GM12878 (cell line): ENCODE results near the gene SLCO3A1. TPM values are rescaled to one million over a fixed set of nuclear protein-coding genes. Genes with fewer than 3 reads are reported as not detected.
A peak's percentile ranks its signal among the peaks of the same experiment; 100 is the strongest.

Experiments
- ATAC-seq: fragments of 200-7000 bp; cut with Tn5 transposase; 3 replicates; pipeline ENCODE4 v1.9.1; 2020; ENCODE audit warnings: mild to moderate bottlenecking, moderate library complexity
- BruUV-seq: library from RNA; stranded (reverse); fragments of 400-500 nt; replicated peaks from 2 replicates; lab custom pipeline; 2021; lab: Mats Ljungman, UMichigan
- CTCF ChIA-PET: fragments of 300-600 bp; sonication (Branson Sonifier 250); formaldehyde crosslinking; extraction: SDS; loops from one replicate; lab custom pipeline; 2021; ENCODE audit warnings: inconsistent platforms; lab: Yijun Ruan, JAX
- POLR2A ChIA-PET: fragments of 350-600 bp; formaldehyde crosslinking; extraction: SDS; loops from one replicate; lab custom pipeline; 2021; ENCODE audit warnings: inconsistent platforms; lab: Charles Lee
- RAD21 ChIA-PET: fragments of 300-600 bp; sonication (Branson Sonifier 250); formaldehyde crosslinking; loops from one replicate; lab custom pipeline; 2023; ENCODE audit warnings: antibody characterized with exemption; ENCODE audit not compliant: unreplicated experiment; lab: Charles Lee
- SMC1A ChIA-PET: fragments of 300-600 bp; sonication (Branson Sonifier 250); formaldehyde crosslinking; loops from one replicate; lab custom pipeline; 2023; ENCODE audit not compliant: unreplicated experiment, uncharacterized antibody; lab: Charles Lee
- DNase-seq: peaks from one replicate; pipeline ENCODE4 v3.0.0-alpha.2; 2011; ENCODE audit warnings: low read depth, low spot score
- FAIRE-seq: peaks from 3 replicates; lab custom pipeline; 2011; peaks lifted over from hg19 to GRCh38; lab: Jason Lieb, UNC
- H2AFZ ChIP-seq: 2 replicates; pipeline ENCODE4 v1.6.0; 2011; ENCODE audit warnings: low read depth, low read length, control low read depth; ENCODE audit not compliant: control insufficient read depth
- H3K27ac ChIP-seq: 2 replicates; pipeline ENCODE4 v1.5.1; 2011; ENCODE audit warnings: control low read depth; ENCODE audit not compliant: control insufficient read depth, insufficient read depth
- H3K27me3 ChIP-seq, 2 experiments: replicated peaks in 1 of 2; 2 replicates each; pipeline versions ENCODE4 v1.6.0 to v1.6.1; 2011; ENCODE audit warnings: low read length in 1 of 2; ENCODE audit not compliant: control insufficient read depth in 2 of 2, insufficient read depth in 2 of 2
- H3K36me3 ChIP-seq, 2 experiments: 2 replicates each; pipeline ENCODE4 v1.5.1; 2011; ENCODE audit warnings: low read length in 1 of 2; ENCODE audit not compliant: control insufficient read depth in 2 of 2, insufficient read depth in 2 of 2
- H3K4me1 ChIP-seq: 2 replicates; pipeline ENCODE4 v1.6.1; 2011; ENCODE audit warnings: mild to moderate bottlenecking, low read length, moderate library complexity, mixed read lengths; ENCODE audit not compliant: control insufficient read depth, insufficient read depth
- H3K4me2 ChIP-seq: 2 replicates; pipeline ENCODE4 v1.6.0; 2011; ENCODE audit warnings: control low read depth; ENCODE audit not compliant: control insufficient read depth, insufficient read depth
- H3K4me3 ChIP-seq: fragments of 200-600 bp; sonication (generic); 2 replicates; pipeline ENCODE4 v1.5.1; 2016
- H3K79me2 ChIP-seq: 2 replicates; pipeline ENCODE4 v1.6.0; 2011; ENCODE audit warnings: low read length; ENCODE audit not compliant: control insufficient read depth, insufficient read depth
- H3K9ac ChIP-seq: 2 replicates; pipeline ENCODE4 v1.8.0; 2011; ENCODE audit warnings: low read length, control low read depth, mixed read lengths; ENCODE audit not compliant: control insufficient read depth, insufficient read depth
- H3K9me3 ChIP-seq: replicated peaks from 3 replicates; pipeline ENCODE4 v1.5.1; 2011; ENCODE audit warnings: mild to moderate bottlenecking, low read length; ENCODE audit not compliant: control insufficient read depth, insufficient read depth
- H4K20me1 ChIP-seq: 2 replicates; pipeline ENCODE4 v1.6.0; 2011; ENCODE audit not compliant: control insufficient read depth, insufficient read depth
- RAD21 ChIP-seq: IDR thresholded peaks from 2 replicates; pipeline ENCODE4 v1.6.1; 2011; ENCODE audit warnings: mild to moderate bottlenecking, low read depth, low read length, moderate library complexity; ENCODE audit not compliant: insufficient read depth
- SMC3 ChIP-seq: IDR thresholded peaks from 2 replicates; pipeline ENCODE4 v1.6.1; 2011; ENCODE audit warnings: low read length, improper control_type of control experiment, borderline replicate concordance
- WGBS: methylation state at CpG from one replicate; pipeline ENCODE4 v1.1.6; 2016; ENCODE audit warnings: low lambda C conversion rate; ENCODE audit not compliant: insufficient replicate concordance, insufficient coverage; ENCODE audit errors: missing lambda C conversion rate; 5-methylcytosine and 5-hydroxymethylcytosine counted together
- in situ Hi-C: fragments of 300-500 bp; cut with MboI; formaldehyde crosslinking; loops from 9 replicates; pipeline ENCODE4 v1.14.3; 2018; ENCODE audit warnings: mixed read lengths
- intact Hi-C: fragments of 100-400 bp; cut with micrococcal nuclease; formaldehyde crosslinking; loops from one replicate; pipeline ENCODE4 v1.14.2; 2022; ENCODE audit not compliant: unreplicated experiment
- polyA plus RNA-seq, 11 experiments: library from polyadenylated mRNA; depleted of rRNA in 4 of 11; unstranded in 6 of 11; stranded (reverse) in 5 of 11; fragments of >200 nt; fragmentation: Nextera tagmentation in 4 of 11; fragmentation: Illumina TruSeq in 1 of 11; extraction: Ambion mirVana in 4 of 11; extraction: Trizol in 1 of 11; gene quantifications; 1 replicate in 1 of 11; 2 replicates in 10 of 11; pipeline versions ENCODE4 v1.2.1 to v1.2.3, GENCODE V29; 2011 to 2016; ENCODE audit warnings: inconsistent platforms in 2 of 11, missing spikeins in 2 of 11, low read depth in 1 of 11
- total RNA-seq, 4 experiments: library from RNA; depleted of rRNA in 3 of 4; stranded (reverse); fragments of >200 nt in 3 of 4; fragmentation: Illumina TruSeq in 1 of 4; extraction: Trizol in 1 of 4; gene quantifications; 2 replicates each; pipeline versions ENCODE4 v1.2.1 to v1.2.3, GENCODE V29; 2013 to 2021
- TF ChIP-seq, protein P1 (sequence below), 3 experiments: IDR thresholded peaks in 2 of 3; conservative IDR thresholded peaks in 1 of 3; 2 replicates each; pipeline ENCODE4 v1.5.1; 2011; ENCODE audit warnings: low read depth in 3 of 3, low read length in 3 of 3, mild to moderate bottlenecking in 3 of 3, control low read depth in 2 of 3, moderate library complexity in 2 of 3, inconsistent platforms in 1 of 3, mixed read lengths in 1 of 3; ENCODE audit not compliant: control insufficient read depth in 2 of 3, insufficient read depth in 1 of 3; ENCODE audit errors: extremely low read depth in 1 of 3
- TF ChIP-seq, protein P2 (sequence below): fragments of 450-650 bp; IDR thresholded peaks from 2 replicates; pipeline ENCODE4 v1.6.1; 2018; ENCODE audit warnings: borderline replicate concordance, mild to moderate bottlenecking; ENCODE audit not compliant: partially characterized antibody

The SLCO3A1 gene
- total and polyA plus RNA-seq, 10 of the 15 experiments (the other 5 are each of a cell fraction or from before 2014, with no cell fraction given) = 0.05 to 5.9 (median 0.31) TPM

GRCh38 chr15:92091155-92091734, 237.7 kb downstream of the SLCO3A1 start:
- Histone ChIP-seq H3K27me3 (no peaks in the 10 kb centered on the region), H3K4me3 (no peak overlapping the region), H3K9ac (no peak overlapping the region), H3K27ac (no peak overlapping the region), H3K36me3 (no peaks in the 10 kb centered on the region), H3K79me2 (no peaks in the 10 kb centered on the region), H2AFZ (no peak overlapping the region), H3K4me1 (peaks cover 4% of the 10 kb centered on the region), H3K9me3 (peaks cover 2% of the 10 kb centered on the region; the same call in 1 of the 3 replicates)
- FAIRE-seq (no peak), DNase-seq (no peak)
- in situ Hi-C loops = no loop called here
- RAD21 ChIA-PET = no interaction called here
- BruUV-seq = no TSS peak
- SMC1A ChIA-PET = interaction anchor here (1.4 kb wide), 3 partner anchors 10 to 624 kb away, joined by 4 to 5 read pairs (median 4); no protein-coding TSS in a partner anchor
- 44% methylated on average over 17 of the region's 17 CpGs for WGBS
- POLR2A ChIA-PET = no interaction called here
- TF ChIP-seq RAD21 (peak; percentile 37), SMC3 (peak; percentile 31; the same call in 1 of the 2 replicates)
- TF ChIP-seq, protein P1, sequence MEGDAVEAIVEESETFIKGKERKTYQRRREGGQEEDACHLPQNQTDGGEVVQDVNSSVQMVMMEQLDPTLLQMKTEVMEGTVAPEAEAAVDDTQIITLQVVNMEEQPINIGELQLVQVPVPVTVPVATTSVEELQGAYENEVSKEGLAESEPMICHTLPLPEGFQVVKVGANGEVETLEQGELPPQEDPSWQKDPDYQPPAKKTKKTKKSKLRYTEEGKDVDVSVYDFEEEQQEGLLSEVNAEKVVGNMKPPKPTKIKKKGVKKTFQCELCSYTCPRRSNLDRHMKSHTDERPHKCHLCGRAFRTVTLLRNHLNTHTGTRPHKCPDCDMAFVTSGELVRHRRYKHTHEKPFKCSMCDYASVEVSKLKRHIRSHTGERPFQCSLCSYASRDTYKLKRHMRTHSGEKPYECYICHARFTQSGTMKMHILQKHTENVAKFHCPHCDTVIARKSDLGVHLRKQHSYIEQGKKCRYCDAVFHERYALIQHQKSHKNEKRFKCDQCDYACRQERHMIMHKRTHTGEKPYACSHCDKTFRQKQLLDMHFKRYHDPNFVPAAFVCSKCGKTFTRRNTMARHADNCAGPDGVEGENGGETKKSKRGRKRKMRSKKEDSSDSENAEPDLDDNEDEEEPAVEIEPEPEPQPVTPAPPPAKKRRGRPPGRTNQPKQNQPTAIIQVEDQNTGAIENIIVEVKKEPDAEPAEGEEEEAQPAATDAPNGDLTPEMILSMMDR (IDR thresholded peaks at IDR 0.05 in 2 of 3, conservative IDR thresholded peaks at IDR 0.05 in 1 of 3; ENCODE audit: control insufficient read depth in 2 of 3, extremely low read depth in 1 of 3, insufficient read depth in 1 of 3, low read depth in 3 of 3, low read length in 3 of 3) = peak; percentile 47 to 71 (median 51); a peak in 5 of 6 replicates
- TF ChIP-seq, protein P2, sequence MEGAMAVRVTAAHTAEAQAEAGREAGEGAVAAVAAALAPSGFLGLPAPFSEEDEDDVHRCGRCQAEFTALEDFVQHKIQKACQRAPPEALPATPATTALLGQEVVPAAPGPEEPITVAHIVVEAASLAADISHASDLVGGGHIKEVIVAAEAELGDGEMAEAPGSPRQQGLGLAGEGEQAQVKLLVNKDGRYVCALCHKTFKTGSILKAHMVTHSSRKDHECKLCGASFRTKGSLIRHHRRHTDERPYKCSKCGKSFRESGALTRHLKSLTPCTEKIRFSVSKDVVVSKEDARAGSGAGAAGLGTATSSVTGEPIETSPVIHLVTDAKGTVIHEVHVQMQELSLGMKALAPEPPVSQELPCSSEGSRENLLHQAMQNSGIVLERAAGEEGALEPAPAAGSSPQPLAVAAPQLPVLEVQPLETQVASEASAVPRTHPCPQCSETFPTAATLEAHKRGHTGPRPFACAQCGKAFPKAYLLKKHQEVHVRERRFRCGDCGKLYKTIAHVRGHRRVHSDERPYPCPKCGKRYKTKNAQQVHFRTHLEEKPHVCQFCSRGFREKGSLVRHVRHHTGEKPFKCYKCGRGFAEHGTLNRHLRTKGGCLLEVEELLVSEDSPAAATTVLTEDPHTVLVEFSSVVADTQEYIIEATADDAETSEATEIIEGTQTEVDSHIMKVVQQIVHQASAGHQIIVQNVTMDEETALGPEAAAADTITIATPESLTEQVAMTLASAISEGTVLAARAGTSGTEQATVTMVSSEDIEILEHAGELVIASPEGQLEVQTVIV = no peak
- TF ChIP-seq, all 136 proteins: peak for 3
- intact Hi-C loops = no loop called here
- peak; percentile 34; the same call in 1 of the 3 replicates for ATAC-seq
- no peak overlapping the region for H3K4me2 ChIP-seq
- H4K20me1 ChIP-seq = no peaks in the 10 kb centered on the region
- CTCF ChIA-PET = interaction anchor here (0.7 to 3.0 kb wide), 9 partner anchors 8 to 626 kb away, joined by 3 to 13 read pairs (median 5); no protein-coding TSS in a partner anchor
